HG02571 (cell line): Measurements from ENCODE around the gene CMTM2.
A peak's percentile ranks its signal among the peaks of the same experiment; 100 is the strongest.
"Not testable (repeated sequence)": the region's sequence is repeated elsewhere in the genome, so short reads cannot be mapped to it uniquely, and the experiment has no call there.

Source experiments
- ATAC-seq: cut with Tn5 transposase; IDR thresholded peaks from one replicate; pipeline ENCODE4 v1.9.1; 2021; ENCODE audit warnings: mild to moderate bottlenecking, moderate library complexity; ENCODE audit not compliant: unreplicated experiment

Gene CMTM2

GRCh38 chr16:66580605-66581209 is 1.4 kb downstream of the CMTM2 start:
- no peak for ATAC-seq

GRCh38 chr16:66581246-66581952 is 2.1 kb downstream of the CMTM2 start:
- ATAC-seq = no peak

- ATAC-seq = no peak
Observed at GRCh38 chr16:66585481-66586239, 6.4 kb downstream of the CMTM2 start.

DNA sequence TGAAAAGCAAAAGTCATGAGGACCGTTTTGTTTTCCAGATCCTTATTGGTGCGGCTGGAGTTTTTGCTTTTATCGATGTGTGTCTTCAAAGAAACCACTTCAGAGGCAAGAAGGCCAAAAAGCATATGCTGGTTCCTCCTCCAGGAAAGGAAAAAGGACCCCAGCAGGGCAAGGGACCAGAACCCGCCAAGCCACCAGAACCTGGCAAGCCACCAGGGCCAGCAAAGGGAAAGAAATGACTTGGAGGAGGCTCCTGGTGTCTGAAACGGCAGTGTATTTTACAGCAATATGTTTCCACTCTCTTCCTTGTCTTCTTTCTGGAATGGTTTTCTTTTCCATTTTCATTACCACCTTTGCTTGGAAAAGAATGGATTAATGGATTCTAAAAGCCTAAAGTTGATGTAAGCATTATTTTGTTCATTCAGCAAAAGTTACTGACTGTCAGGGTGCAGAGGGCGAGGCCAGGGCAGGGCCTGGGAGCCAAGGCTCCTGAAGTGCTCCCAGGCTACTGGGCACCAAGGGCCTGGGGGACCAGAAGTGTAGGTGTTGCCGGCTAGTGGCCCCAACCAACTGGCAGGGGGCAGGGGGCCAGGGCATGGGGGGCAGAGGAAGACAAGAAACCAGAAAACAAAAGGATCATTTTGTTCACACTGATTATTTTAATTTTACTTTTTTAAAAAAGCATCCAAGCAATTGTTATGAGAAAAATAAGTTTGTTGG is 8.8 kb downstream of the CMTM2 start:
- ATAC-seq = no peak

GRCh38 chr16:66588981-66589713 is 9.9 kb downstream of the CMTM2 start:
- no peak for ATAC-seq

GRCh38 chr16:66590322-66590721 is 11.1 kb downstream of the CMTM2 start:
- ATAC-seq = no peak

DNA sequence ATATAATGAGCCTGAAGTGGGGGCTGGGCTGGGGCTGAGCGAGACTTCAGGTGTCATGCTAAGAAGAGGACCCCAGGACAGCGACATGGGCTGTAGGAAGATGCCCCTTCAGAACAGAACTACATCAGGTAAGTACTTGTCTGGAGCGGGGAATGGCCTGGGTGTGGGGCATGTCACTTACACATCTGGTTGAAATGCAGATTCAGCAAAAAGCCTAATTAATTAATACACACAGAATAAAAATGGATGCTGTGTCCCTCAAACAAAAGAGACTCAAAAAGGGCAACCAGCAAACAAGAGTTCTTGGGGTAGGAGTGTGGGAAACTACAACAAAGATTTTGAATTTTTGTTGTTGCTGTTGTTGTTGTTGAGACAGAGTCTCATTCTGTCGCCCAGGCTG is 11.8 kb downstream of the CMTM2 start:
- ATAC-seq = no peak

DNA sequence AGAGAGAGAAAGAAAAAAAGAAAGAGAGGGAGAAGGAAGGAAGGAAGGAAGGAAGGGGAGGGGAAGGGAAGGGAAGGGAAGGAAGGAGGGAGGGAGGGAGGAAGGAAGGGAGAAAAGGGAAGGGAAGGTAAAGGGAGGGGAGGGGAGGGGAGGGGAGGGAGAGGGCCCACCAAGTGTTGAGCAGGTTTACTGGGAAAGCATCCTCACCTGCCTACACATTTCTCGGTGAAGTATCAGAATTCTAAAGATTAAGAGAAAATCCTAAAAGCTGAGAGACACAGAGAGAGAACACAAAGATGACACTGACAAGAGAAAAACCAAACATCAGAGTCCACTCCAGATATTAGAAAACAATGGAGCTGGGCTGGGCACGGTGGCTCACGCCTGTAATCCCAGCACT is 13.0 kb downstream of the CMTM2 start:
- no peak for ATAC-seq

DNA sequence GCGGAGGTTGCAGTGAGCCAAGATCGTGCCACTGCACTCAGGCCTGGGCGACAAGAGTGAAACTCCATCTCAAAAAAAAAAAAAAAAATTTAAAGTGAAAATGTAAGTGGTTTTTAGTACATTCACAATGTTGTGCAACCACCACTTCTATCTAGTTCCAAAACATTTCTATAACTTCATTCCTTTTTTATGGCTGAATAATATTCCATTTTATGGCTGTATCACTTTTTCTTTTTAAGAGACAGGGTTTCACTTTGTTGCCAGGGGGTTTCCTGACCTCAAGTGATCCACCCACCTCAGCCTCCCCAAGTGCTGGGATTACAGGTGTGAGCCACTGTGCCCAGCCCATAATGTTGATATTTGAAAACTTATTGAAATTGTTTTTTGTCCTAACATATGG is 13.6 kb downstream of the CMTM2 start:
- no peak for ATAC-seq

DNA sequence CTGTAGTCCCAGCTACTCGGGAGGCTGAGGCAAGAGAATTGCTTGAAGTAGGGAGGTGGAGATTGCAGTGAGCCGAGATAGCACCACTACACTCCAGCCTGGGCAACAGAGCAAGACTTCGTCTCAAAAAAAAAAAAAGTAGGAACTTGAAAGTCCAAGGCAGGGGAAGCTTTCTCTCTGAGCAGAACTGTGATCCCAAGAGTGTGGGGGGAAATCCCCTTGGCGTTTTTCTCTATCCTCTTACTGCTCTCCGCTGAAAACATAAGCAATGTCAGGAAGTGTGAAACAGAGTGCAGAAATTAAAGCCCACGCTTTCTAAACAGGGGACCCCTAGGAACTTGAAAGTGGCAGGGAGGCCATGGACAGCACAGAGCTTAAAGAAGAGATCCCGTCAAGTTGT is 15.5 kb downstream of the CMTM2 start:
- no peak for ATAC-seq

DNA sequence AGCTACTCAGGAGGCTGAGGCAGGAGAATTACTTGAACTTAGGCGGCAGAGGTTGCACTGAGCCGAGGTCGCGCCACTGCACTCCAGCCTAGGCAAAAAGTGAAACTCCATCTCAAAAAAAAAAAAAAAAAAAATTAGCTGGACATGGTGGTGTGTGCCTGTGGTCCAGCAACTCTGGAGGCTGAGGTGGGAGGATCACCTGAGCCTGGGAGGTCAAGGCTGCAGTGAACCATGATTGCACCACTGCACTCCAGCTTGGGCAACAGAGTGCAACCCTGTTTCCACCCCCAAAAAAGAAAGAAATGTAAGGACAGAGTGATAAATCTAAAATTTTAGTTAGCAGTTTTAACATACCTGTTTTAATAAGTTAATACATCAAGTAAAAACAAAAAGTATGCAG is 17.3 kb downstream of the CMTM2 start:
- ATAC-seq = not testable (repeated sequence)

DNA sequence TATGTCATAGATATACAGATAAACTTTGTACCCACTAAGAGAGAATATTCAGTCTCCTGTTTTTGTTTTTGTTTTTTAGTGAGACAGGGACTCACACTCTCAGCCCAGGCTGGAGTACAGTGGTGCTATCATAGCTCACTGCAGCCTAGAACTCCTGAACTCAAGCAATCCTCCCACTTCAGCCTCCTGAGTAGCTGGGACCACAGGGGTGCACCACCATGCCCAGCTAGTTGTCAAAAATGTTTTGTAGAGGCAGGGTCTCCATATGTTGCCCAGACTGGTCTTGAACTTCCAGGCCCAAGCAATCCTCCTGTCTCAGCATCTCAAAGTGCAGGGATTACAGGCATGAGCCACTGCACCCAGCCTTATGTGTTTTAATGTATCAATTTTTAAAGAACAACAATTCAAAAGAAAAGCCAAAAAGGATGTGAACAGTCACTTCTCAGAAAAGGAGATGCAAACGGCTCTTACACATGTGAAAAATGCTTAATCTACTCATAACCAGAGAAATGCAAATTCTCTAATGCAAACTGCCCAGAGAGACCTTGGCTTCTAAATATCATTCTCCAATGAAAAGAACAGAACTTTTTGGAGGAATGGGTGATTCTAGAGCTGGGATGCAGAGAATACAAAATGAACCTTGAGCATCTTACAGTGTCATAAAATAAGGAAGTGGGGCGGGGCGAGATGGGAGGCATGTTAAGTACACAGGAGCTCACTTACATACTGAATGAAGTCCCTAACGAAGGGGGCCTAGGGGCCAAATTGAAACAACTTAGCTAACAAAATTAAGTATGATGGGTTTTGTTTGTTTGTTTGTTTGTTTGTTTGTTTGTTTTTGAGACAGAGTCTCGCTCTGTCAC is 18.0 kb downstream of the CMTM2 start:
- ATAC-seq = no peak

GRCh38 chr16:66598111-66598510 is 18.8 kb downstream of the CMTM2 start:
- ATAC-seq = no peak

DNA sequence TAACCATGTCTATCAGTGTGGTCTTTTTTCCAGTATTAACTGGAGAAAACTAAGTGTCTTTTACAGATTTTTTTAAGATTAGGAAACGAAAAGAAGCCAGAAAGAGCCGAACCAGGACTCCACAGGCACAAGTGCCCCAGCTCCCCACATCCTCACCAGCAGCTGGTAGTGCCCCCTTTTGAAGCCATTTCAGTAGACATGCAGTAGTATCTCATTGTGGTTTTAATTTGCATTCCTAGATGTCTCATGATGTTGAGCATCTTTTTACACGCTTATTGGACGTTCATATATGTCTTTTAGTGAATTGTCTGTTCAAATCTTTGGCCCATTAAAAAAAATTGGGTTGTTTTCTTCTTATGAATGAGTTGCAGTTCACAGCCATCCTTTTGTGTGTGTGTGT is 20.5 kb downstream of the CMTM2 start:
- ATAC-seq = no peak

DNA sequence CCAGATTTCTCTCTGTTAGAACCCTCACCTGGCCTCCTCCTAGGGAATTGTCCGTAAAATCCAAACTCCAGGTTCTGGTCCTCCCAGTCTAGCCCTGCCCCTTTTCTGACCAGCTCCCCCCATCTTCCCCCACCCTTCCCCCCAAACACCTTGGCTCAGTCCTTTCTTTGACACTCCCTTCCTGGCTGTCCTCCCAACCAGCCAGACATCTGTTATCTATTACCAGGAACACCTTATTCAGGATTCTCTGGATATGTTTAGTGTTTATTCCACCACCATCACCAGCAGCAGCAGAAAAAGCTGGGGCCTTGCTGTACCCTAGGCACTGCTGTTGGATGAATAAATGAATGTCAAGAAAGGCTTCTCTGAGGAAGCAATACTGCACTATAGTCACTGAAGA is 21.2 kb downstream of the CMTM2 start:
- ATAC-seq = no peak

DNA sequence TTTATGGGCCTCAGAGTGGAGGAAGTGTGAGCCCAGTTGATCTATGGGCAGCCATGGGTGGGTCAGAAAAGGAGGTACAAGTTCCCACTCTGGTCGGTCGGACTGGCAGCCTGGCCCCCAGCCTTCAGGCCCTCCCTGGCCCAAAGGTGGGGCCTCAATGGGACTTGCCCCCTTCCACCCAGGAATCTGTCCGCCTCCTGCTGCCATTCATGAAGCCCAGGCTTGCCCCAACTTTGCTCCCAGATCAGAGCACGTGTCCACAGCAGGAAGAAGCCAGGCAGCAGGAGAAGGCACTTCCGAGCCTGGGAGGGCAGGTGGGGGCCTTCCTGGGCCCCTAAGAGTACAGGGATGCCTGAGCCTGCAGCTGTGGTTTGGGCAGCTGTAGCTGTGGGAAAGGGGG is 22.2 kb downstream of the CMTM2 start:
- ATAC-seq = no peak

DNA sequence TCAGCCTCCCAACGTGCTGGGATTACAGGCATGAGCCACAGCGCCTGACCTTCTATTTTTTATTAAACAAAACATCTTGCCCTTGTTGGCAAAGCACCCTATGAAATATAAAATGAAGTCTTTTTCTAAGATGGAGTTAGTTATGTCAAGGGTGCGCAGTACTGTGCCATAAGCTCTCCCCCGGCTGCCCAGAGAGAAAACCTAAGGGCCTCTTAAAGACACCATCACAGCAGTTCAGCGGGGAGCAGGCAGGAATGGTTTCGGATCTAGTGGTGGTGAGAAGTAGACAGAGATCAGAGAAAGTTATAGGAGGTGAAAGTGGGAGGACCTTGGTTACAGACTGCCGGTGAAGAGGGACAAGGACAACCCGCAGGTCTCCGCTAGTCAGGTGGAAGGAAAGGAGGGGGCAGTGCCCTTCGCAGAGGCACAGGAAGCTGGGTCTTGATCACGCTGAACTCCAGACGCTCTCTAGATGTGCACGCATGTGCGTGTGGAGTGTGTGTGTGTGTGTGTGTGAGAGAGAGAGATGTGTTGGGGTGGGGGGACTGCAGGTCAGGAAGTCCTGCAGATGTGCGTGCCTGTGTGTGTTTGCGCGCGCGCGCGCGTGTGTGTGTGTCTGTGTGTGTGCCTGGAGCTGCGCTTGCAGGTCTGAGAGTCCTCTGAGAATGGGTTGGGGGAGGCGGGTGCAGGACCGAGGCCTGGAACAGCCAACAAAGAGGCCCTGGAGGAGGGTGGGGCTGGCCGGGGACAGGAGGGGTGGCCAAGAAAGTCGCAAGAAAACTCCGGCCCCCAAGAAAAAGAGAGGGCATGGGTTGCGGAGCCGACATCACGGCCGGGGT is 24.5 kb downstream of the CMTM2 start:
- ATAC-seq = no peak

- peak; percentile 44 for ATAC-seq
Observed at GRCh38 chr16:66604376-66605176, 25.3 kb downstream of the CMTM2 start, which contains the start of gene CMTM3. Gene CMTM3 (plus strand): TSS chr16:66604704. CDS start chr16:66604806, 102 bp downstream.
